ENCODE measurements around the gene WSCD2.

Gene WSCD2

GRCh38 chr12:108299516-108299915 lies 170.4 kb downstream of the WSCD2 start:
- no peak overlapping the region for H3K9ac ChIP-seq (ENCODE audit: low read depth, low read length)
- H3K36me3 ChIP-seq (ENCODE audit: insufficient read depth, low read length): peaks cover 11% of the 10 kb centered on the region
- no peak overlapping the region for H3K4me3 ChIP-seq (ENCODE audit: low read length)
- no peak overlapping the region for H3K4me2 ChIP-seq (ENCODE audit: low read length)
- no peaks in the 10 kb centered on the region for H3K27me3 ChIP-seq (ENCODE audit: control insufficient read depth, insufficient read depth, low read length)
- no peaks in the 10 kb centered on the region for H3K9me3 ChIP-seq (replicated peaks; ENCODE audit: low read length)
- peaks cover 26% of the 10 kb centered on the region for H3K4me1 ChIP-seq (ENCODE audit: control insufficient read depth, insufficient read depth, low read length)

Measured in skeletal muscle satellite cell (primary cell).